ENCODE data around the gene RCOR1.

The RCOR1 gene

GRCh38 chr14:102779574-102780315 lies 187.3 kb downstream of the RCOR1 start:
- H3K27ac ChIP-seq (ENCODE audit: insufficient read depth, low read length, poor library complexity, severe bottlenecking), result no peak overlapping the region
- peaks cover 24% of the 10 kb centered on the region for H3K4me1 ChIP-seq (ENCODE audit: control insufficient read depth, insufficient read depth, low read length, poor library complexity, severe bottlenecking)
- H3K9me3 ChIP-seq (ENCODE audit: control insufficient read depth, low read length), result no peaks in the 10 kb centered on the region
- H3K4me3 ChIP-seq (ENCODE audit: insufficient read depth, low read depth, low read length, poor library complexity, severe bottlenecking), result no peak overlapping the region
- no peaks in the 10 kb centered on the region for H3K36me3 ChIP-seq (ENCODE audit: control insufficient read depth, insufficient read depth, low read length)
- no peaks in the 10 kb centered on the region for H3K27me3 ChIP-seq (replicated peaks; ENCODE audit: control insufficient read depth, insufficient read depth, low read length, poor library complexity, severe bottlenecking)
- DNase-seq, result no peak

Measured in effector memory CD4-positive, alpha-beta T cell (primary cell).